NCI-H748 (cell line): ENCODE measurements around the gene MYLK4.

Experiments
- DNase-seq: peaks from one replicate; lab custom pipeline; 2025; ENCODE audit not compliant: unreplicated experiment; lab: John Stamatoyannopoulos, UW

Gene MYLK4

DNA sequence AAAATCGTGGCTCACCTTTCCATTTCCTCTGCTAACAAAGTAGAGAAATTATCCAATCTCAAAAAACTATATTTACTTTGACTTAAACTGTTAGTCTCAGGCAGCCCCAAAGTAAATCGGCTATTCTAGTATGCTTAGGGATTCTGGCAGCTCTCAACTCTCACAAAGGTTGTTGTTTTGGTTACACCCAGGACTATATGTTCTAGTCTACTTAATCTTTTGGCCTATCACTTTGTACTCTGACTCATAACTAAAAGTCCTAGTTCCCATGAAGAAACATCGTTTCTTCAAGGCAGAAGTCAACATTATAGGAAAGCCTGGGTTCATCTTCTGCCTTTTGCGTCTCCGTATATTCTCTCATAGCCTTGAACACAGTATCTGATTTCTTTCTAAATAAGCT, 42.3 kb downstream of the MYLK4 start:
- no peak for DNase-seq

DNA sequence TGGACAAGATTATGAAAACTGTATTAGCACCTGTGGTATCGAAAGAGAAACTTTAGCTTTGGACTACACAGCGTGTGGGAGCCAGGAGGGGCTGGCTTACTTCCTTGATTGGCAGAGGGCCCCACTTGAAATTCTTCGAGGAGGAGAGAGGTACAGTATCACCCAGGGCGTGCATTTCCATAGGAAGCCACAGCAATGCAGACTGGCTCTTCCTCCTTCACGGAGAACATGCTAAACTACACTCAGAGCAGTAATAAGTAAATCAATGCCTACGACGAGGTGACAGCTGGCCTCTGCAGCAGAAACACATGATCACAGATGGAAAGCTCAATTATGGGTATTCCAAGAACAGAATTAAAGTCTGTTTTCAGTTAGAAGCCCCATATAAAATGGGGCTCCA, 44.2 kb downstream of the MYLK4 start:
- peak; percentile 16 for DNase-seq

DNA sequence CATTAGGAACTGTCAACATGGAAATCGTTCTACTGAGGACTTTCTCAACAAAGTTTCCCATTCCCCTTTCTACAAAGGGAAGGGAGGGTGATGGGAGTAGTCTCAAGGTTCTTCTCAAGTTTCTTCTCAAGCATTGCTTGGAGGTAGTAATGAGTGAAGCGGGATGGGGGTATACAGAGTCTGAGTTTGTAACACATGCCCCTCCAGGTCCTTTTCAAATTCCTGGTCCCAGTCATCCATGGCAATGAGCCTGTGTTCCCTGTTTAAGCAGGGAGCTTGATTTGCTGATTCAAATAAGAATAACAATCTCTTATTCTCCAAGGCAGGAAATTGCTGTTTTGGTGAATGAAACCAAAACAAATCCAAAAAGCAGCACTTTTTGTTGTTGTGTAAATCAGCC, 45.5 kb downstream of the MYLK4 start:
- DNase-seq: no peak

DNA sequence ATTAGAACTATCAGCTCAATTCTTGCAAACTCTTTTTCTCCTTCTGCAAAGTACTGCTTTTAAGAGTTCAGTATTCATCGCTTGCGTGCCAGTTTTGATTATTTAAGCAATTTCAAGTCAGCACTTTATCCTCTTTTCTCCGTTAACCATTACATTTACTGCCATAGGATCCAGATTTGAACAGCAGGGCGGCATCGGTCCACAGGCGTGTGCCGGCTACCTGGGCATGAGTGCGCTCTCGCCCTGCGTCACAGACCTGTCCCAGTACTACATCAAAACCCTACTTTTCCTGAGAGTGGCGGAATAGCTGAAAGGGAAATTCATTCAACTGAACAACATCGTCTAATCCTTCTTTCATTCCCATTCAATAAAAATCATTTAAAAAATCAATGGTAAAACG, 53.4 kb downstream of the MYLK4 start:
- DNase-seq: no peak

DNA sequence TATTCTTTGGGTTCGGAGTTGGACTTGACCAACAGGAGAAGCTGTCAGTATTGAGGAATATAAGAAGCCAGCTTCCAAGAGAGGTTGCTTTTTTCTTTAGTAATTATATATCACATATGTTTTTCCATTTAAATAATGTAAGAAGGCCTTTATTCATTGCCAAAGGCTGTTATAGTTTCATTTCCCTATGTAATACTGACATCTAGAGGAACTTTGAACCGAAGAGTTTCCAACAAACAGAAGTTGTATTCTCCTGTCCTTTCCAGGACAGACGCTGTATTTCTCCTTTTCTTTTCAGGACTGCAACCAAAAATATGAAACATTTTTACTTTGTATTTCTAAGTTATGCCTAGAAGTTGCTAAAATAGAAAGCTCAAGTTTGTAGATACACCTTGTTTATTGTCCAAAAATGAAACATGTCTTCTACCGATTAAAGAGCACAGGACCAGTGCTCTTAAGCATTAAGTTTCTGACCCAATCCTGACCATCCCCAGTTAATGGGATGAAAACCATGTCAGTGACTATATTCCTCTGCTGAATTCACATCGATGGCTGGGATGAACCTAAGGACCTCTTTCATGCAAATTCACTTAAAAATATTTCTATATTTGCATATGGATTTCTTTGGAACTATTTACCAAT, 55.1 kb downstream of the MYLK4 start:
- peak; percentile 42 for DNase-seq

DNA sequence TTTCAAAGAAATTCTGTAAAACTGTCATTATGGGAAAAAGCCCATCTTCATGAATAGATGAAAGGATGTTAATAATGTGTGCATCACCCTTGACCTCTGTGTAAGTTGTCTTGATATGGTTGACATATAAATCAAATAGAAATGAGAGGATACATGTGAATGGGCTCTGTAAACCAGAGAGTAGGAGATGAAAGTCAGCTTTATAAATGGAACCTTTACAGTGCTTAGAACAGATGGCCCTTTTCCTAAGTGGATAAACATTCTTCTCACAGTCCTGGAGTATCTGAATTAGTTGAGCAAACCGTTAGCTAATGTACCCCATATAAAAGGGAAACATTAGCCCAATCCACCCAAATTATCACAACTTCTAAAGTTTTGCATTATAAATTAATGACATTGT, 57.5 kb downstream of the MYLK4 start:
- DNase-seq: no peak

DNA sequence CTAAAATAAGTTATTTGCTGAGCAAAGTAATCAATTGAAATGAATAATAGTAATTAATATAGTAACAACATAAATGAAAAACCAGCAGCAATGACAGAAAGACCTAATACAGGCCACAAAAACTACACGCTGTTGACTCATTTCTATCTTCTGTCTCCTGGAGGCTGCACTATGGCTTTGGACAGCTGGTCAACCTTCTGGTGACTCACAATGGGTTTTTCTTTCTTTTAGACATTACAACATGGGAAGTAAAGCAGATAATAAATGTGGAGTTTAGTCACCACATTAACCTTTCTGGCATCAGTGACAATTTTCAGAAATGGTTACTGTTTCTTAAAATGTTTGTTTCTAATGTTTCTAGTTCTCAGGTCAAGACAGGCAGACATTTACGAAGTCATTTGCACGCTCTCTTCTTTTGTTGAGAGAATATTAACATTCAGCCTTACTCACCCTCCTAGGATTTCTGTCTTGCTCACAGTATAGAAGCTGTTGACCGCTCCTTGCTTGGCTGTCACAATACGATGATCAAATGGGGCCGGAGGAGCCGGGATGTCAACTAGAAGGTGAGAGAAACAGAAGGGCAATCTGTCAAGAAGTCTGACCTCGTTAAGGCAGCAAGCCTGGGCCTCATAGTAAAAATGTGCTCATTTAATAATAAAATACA, 62.2 kb downstream of the MYLK4 start:
- no peak for DNase-seq

DNA sequence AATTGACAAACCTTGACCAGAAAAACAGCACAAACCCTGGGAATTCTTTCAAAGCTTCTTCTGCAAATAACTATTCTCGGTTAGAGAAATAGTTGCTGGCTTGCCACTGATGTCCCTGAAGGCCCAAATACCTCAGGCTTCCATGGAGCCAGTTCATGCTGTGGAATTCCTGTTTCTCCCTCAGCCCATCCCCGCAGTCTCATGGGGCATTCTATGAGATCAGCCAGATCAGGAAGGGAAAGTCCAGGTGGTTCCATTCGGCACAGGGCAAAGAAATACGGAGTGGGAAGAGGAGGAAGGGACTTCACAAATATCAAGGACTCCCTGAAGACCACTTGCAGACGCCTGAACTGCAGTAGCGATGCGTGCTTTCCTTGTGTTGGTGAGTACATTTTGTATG, 63.3 kb downstream of the MYLK4 start:
- no peak for DNase-seq

DNA sequence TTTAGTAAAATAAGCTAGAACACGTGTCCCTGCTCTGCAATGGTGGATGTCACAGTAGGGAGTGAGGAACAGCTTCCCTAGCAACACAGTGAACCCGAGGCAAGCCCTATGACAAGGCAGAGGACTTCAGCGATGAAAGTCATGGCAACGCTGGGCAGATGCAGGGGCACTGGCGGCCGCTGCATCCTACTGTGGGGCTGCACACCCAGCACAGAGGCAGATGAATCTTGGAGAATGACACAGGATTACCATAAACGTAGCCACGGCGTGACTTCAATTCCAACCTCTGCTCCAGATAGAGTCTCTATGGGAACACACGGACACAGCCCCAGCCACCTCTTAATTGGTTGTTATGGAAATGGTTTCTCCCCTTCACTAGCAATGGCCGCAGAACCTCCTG, 64.2 kb downstream of the MYLK4 start:
- no peak for DNase-seq

DNA sequence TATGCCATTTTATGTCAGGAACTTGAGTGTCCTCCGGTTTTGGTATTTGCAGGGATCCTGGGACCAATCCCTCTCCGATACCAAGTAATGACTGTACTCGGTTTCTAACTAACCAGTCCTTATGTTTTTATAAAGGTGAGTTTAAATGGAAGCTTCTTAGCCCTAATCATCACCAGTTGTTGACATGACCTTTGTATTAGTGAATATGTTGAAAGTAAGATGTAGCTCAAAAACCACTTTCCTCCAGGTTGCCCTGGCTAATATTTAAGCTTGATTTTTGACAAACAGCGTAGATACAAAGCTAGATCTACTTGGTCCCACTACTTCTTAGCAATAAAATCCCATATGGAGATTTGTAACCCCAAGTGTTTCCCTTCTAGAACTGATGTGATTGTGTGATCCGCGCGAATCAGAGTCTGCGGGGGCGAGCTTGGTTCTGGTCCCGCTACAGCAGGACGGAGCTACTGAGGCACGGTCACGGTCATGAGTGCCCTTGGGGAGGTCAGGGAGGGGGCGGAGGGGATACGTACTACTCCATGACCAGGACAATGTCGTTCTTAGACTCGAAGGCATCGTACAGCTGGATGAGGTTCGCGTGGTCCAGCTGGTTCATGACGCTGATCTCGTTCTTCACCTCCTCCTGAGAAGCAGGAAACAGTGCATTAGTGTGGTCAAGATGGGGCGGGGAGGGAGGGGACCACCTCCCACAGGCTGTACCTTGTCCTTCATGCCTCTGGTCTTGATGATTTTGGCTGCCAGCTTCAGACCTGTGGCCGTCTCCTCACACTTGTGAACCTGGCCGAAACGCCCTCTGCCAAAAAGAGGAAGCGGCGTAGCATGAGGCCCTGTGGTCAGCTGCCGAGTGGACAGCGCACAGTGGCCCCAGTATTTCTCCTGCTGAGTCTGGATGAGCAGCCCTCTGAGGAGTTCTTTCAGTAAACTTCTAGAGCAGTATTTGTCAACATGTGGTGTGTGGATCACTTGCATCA, 65.7 kb downstream of the MYLK4 start:
- no peak for DNase-seq

DNA sequence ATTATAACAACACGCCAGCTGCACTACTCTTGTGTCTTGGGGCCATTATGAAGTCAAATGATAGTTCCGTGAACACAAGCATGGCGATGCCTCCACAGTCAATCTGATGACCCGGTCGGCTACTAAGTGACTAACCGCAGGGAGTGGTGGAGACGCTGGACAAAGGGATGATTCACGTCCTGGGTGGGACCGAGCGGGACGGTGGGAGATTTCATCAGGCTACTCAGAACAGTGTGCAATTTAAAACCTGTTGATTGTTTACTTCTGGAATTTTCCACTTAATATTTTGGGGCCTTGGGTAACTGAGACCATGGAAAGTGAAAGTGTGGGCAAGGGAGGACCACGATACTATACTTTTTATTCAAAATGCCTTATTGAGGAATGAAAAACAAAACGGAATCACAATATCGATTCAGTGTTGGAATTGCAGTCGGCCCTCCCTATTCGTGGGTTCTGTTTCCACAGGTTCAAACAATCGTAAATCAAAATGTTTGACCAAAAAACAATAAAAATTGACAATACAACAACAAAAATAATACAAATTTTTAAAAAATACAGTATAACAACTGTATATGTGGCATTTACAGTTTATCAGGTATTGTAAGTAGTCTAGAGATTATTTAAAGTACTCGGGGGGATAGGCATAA, 66.5 kb downstream of the MYLK4 start:
- no peak for DNase-seq

DNA sequence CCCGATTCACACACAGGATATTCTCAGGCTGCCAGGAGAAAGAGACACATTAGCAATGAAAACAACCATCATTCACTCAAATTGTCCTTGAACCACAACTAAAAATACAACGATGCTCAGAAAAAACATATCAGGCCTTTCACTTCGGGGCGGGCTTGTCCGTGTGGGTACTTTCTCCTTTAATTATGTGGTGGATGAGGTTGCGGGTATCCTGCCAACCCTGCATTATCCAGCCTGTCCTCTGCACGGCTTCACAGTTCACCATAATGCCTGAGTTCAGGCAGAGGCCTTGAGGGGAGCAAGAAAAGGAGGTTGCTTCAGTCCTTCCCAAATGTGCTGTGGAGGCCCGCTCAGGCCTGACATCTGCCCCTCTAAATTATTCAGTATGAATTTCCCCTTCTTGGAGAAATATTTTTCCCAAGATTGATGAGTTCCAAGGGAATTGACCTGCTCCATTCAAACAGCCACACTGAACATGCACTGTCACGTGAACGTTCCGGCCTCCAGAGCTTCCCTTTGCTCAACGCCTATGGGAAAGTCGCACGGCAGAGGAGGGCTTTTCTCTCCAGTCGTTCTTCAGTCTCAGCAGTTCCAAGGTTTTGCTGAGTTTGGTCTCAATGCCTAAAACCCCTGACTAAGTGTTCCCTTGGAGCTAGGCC, 70.3 kb downstream of the MYLK4 start:
- DNase-seq: no peak

DNA sequence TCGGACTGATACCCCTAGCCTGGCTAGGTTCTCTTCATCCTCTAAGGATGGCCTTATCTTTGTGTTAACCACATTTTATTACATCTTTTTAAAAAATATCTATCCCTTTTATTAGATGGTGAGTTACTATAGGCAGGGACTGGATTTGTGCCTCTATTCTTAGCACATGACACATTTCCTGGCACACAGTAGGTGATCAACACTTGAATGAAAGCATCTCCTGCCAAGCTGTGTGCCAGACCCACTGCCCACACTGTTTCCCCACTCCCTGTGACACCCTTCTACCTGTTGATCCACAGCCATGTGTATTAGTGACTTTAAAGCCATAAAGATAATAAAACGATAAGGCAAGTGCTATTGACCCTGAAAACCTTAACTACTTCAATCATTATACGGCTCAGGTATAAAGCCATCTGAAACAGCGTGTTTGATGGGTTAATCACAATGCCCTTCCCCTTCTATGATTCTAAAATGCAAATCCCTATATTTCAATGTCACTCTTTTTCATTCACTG, 73.6 kb downstream of the MYLK4 start:
- no peak for DNase-seq

DNA sequence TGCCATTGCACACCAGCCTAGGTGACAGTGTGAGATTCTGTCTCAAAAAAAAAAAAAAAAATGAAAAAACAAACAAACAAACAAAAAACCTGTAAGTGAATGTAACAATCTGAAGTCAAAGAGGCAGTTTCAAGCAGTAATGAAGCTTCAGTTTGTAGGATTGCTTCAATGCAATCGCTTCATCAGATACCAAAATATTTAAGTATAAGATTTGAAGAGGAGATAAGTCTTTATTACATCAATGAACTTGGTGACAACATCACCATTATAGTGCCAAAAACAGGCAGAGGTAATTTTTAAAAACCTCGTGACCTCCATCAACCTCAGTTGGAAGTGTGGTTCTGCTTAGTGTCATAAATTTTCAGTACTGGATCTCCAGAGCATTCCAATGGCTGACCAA, 74.7 kb downstream of the MYLK4 start:
- no peak for DNase-seq

DNA sequence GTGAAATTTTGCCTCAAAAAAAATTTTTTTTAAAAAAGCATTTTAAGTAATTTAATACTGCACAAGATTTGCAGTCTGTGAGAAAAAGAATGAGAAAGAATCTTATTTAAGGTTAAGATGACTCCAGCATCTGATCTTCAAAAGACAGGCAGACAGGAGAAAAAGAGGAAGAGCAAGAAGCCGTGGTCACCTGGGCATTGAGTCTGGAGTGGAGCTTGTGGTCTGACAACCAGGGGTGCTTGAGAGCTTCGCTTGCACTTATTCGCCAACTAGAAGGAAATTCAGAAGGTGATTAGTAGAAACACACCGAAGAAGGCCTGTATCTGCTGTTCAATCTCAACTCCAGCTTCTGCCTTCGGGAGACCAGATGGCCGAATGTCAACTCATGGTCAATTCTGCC, 75.9 kb downstream of the MYLK4 start:
- DNase-seq: no peak

DNA sequence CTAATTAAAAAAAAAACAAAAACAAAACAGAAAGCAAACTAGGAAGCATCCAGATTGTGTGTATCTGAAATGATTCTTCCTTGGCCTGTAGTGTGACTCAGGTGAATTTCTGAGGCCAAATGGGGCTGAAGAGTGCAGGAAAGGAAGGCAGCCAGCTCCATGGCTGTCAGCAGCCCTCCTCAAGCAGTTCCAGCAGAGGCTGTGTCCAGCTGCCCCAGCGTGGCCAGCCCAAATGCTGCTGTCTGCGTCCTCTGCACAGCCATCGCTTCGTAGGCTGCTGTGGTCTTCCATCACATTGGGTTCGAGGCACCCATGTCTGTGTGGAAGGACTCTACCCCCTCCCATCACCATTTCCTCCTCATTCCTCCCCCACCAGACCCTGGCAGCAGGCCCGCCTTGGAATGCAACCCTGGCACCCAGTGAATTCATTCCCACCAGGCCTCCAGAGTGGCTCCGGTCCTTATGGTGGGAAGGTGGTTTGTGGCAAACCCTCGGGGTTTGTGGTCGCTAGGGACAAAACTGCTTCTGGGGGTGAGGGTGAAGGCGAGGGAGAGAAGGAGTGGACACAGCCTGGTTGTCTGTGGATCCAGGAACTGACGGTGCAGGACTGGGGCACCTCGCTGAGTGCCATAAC, 81.5 kb downstream of the MYLK4 start:
- DNase-seq: no peak

DNA sequence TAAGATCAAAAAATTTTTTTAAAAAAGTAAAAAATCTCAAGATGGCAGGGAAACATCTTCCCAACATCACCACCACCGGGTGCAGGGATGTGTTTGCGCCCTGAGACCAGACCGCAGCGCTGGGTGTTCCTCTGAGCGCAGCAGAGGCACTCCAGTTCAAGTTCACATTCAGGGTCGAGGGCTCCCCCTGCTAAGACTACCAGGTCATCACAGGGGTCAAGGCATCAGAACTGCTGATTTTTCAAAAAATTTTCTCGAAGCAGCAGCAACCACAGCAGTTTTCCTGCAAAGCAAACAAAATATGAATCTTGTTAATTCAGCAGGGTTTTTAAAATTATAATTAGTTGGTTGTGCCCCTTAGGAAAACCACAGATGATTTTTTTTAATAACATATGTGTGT, 83.1 kb downstream of the MYLK4 start:
- no peak for DNase-seq

DNA sequence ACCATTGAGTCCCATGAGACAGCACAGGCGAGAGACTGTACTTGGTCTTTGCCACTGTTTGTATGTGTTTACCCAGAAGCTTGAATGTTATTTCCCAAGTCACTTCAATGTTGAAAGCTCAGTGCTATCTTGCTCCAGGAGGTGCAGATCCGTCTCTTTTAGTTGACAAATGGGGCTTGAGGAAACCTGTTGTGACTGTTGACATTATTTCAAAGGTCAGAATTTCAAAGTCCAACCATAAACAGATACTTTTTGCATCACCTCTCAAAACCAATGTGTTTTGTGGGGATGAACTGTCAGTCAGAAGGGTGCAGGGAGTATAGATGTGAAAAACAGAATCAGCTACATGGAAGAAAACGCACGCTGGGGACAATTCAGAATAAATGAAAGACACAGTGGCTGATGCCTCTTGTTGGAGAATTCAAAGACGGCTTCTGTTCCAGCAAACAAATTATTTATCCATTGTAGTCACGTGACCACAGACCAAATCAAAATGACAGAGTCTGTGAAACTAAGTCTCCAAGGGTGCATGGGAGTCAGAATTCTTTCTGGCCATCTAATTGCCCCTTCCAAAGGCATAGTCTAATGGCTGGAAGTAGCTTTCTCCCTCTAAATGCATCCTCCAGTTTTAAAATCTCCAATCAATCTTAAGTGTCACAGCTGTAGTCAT, 83.7 kb downstream of the MYLK4 start:
- no peak for DNase-seq

DNA sequence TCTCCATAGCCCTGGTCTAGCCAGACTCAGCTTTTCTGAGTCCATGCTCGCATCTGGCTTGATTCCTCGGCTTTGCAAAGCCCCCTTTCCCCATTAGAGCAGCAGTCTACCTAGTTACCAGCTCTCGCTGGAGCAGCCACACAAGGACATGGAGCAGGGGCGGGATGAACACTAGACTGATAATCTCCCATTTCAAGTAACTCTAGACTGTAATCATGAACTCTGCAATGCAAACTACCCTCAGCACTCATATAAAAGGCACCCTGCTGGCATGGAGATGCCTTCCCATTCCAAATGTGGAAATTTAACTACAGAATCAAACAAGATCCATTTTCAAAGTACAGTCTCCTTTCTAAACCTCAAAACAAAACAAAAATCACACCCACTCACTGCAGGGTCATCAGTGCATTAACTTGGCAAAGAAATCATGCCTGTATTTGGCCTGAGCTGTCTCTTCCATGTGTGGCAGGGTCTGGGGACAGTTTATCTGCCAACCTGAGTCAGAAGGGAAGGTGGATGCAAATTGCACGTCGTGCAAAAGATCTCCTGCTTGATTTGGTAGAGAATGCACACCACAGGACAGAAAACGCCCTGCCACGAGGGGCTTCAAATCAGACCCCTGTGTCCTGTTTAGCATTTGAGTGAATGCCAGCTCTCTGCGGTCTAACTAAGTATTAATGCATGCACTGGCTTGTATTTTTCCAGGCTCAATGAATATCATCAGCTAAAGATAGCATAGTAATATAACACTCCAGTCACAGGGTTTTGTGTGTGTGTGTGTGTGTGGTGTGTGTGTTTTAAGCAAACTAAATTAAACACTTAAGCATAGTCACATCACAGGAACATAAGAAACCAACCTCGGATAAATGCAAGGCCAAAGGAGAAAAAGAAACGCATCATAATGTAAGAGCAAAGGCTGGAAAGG, 85.3 kb downstream of the MYLK4 start:
- DNase-seq: peak; percentile 59
